Neural progenitor cell (in vitro differentiated cells): Measurements from ENCODE around the gene CENPL.

Experiments used
- EZH2 ChIP-seq: fragments of 200-600 bp; sonication (generic); IDR thresholded peaks from 2 replicates; pipeline ENCODE4 v1.6.1; 2017; ENCODE audit warnings: antibody characterized with exemption, mild to moderate bottlenecking, moderate library complexity
- TF ChIP-seq, protein P1 (sequence below): fragments of 200-600 bp; sonication (generic); IDR thresholded peaks from 2 replicates; pipeline ENCODE4 v1.5.1; 2017; ENCODE audit warnings: antibody characterized with exemption, mild to moderate bottlenecking

DNA sequence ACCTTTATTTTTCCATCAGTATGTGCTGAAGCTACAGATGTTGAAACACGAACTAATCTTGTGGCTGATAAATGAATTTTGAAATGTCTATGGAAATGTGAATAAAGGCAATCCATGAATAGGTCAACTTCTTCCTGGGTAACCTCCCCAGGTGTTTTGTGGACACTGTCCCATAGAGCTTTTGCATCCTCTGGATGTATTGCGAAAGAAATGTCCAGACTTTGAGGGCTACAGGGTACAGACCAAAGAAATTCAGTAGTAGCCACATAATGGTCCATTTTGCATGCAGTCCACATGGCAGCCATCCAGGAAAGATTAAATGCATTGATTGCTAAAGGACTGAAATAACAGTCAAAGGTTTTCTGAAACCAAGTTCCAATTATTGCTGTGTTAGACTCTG is 21.7 kb downstream of the CENPL start:
- TF ChIP-seq, protein P1, sequence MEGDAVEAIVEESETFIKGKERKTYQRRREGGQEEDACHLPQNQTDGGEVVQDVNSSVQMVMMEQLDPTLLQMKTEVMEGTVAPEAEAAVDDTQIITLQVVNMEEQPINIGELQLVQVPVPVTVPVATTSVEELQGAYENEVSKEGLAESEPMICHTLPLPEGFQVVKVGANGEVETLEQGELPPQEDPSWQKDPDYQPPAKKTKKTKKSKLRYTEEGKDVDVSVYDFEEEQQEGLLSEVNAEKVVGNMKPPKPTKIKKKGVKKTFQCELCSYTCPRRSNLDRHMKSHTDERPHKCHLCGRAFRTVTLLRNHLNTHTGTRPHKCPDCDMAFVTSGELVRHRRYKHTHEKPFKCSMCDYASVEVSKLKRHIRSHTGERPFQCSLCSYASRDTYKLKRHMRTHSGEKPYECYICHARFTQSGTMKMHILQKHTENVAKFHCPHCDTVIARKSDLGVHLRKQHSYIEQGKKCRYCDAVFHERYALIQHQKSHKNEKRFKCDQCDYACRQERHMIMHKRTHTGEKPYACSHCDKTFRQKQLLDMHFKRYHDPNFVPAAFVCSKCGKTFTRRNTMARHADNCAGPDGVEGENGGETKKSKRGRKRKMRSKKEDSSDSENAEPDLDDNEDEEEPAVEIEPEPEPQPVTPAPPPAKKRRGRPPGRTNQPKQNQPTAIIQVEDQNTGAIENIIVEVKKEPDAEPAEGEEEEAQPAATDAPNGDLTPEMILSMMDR: no peak
- TF ChIP-seq EZH2: no peak
